Activated naive CD8-positive, alpha-beta T cell treated with anti-CD3 and anti-CD28 coated beads, Interleukin-2, amount 10 ng/mL, durations not matched to agents 7 days and 5 days (primary cell): Measurements from ENCODE around the gene MFGE8. TPM values are rescaled to one million over a fixed set of nuclear protein-coding genes. Genes with fewer than 3 reads are reported as not detected.
"Not testable (repeated sequence)": the region's sequence is repeated elsewhere in the genome, so short reads cannot be mapped to it uniquely, and the experiment has no call there.

Experiments
- ATAC-seq: fragments of 150-1000 bp; cut with Tn5 transposase; one replicate; pipeline ENCODE4 v1.10.0; 2021; ENCODE audit warnings: low read depth, moderate library complexity
- POLR2A ChIA-PET: fragments of 350-600 bp; sonication (Branson Sonifier 250); formaldehyde crosslinking; loops from one replicate; lab custom pipeline; 2021; ENCODE audit warnings: antibody characterized with exemption; lab: Charles Lee
- DNase-seq: peaks from one replicate; pipeline ENCODE4 v3.0.0; 2021
- H3K27ac Mint-ChIP-seq: one replicate; pipeline ENCODE4 v1.8.0; 2022; ENCODE audit warnings: mild to moderate bottlenecking, mixed read lengths
- H3K27me3 Mint-ChIP-seq: one replicate; pipeline ENCODE4 v1.8.0; 2022; ENCODE audit warnings: mild to moderate bottlenecking, moderate library complexity, mixed read lengths
- H3K36me3 Mint-ChIP-seq: one replicate; pipeline ENCODE4 v1.8.0; 2021; ENCODE audit warnings: mild to moderate bottlenecking, mixed read lengths
- H3K4me1 Mint-ChIP-seq: one replicate; pipeline ENCODE4 v1.8.0; 2021; ENCODE audit warnings: mixed read lengths
- H3K4me3 Mint-ChIP-seq: one replicate; pipeline ENCODE4 v1.8.0; 2022; ENCODE audit warnings: mild to moderate bottlenecking, moderate library complexity, mixed read lengths
- H3K9me3 Mint-ChIP-seq: one replicate; pipeline ENCODE4 v1.8.0; 2021; ENCODE audit warnings: mixed read lengths
- total RNA-seq, 2 experiments: library from RNA; stranded (reverse); gene quantifications; one replicate each; pipeline ENCODE4 v1.2.3, GENCODE V29; 2021

MFGE8 gene
- total RNA-seq, result 100 to 1,000 TPM in 1 of 2 experiments, 10 to 100 TPM in 1; 94.7 to 100 TPM

- ATAC-seq (peak; percentile 94), DNase-seq (peak; percentile 84)
- peaks cover 9% of the 10 kb centered on the region for H3K27me3 Mint-ChIP-seq
- peak within 1 kb of the TSS; percentile 96 for H3K4me3 Mint-ChIP-seq
- H3K4me1 Mint-ChIP-seq, result peaks cover 12% of the 10 kb centered on the region
- H3K9me3 Mint-ChIP-seq, result no peaks in the 10 kb centered on the region
- peaks cover 2% of the 10 kb centered on the region for H3K36me3 Mint-ChIP-seq
- peak within 1 kb of the TSS; percentile 92 for H3K27ac Mint-ChIP-seq
- POLR2A ChIA-PET, result interaction anchor here (1.1 to 3.5 kb wide), 3 partner anchors 9 to 275 kb away, joined by 3 to 9 read pairs (median 6); partner anchors contain the start of gene ISG20
Observed at GRCh38 chr15:88913017-88913849, at the start of gene MFGE8. TSS of gene MFGE8 (minus strand) at chr15:88913379. CDS start at chr15:88913319, 60 bp downstream.

GRCh38 chr15:88959445-88959844, 46.3 kb upstream of the MFGE8 start:
- POLR2A ChIA-PET, result no interaction called here
- Mint-ChIP-seq H3K4me3 (no peak overlapping the region), H3K27me3 (peaks cover 16% of the 10 kb centered on the region), H3K4me1 (no peaks in the 10 kb centered on the region), H3K36me3 (no peaks in the 10 kb centered on the region), H3K9me3 (peaks cover 9% of the 10 kb centered on the region), H3K27ac (no peak overlapping the region)
- ATAC-seq (no peak), DNase-seq (no peak)

- Mint-ChIP-seq H3K27ac (no peak overlapping the region), H3K9me3 (no peaks in the 10 kb centered on the region), H3K4me1 (peaks cover 3% of the 10 kb centered on the region), H3K27me3 (peaks cover 13% of the 10 kb centered on the region), H3K4me3 (no peak overlapping the region), H3K36me3 (no peaks in the 10 kb centered on the region)
- ATAC-seq, result no peak
- no peak for DNase-seq
- POLR2A ChIA-PET, result no interaction called here
Observed at GRCh38 chr15:88956906-88957305, 43.7 kb upstream of the MFGE8 start.

- DNase-seq, result no peak
- H3K9me3 Mint-ChIP-seq, result peaks cover 1% of the 10 kb centered on the region
- H3K27ac Mint-ChIP-seq, result no peak overlapping the region
- H3K36me3 Mint-ChIP-seq, result no peaks in the 10 kb centered on the region
- peaks cover 3% of the 10 kb centered on the region for H3K4me1 Mint-ChIP-seq
- no peak for ATAC-seq
- peaks cover 14% of the 10 kb centered on the region for H3K27me3 Mint-ChIP-seq
- POLR2A ChIA-PET, result no interaction called here
- H3K4me3 Mint-ChIP-seq, result no peak overlapping the region
Observed at GRCh38 chr15:88956263-88956662, 43.1 kb upstream of the MFGE8 start.

GRCh38 chr15:88954431-88955277, 41.5 kb upstream of the MFGE8 start:
- Mint-ChIP-seq H3K36me3 (no peaks in the 10 kb centered on the region), H3K9me3 (peaks cover 1% of the 10 kb centered on the region), H3K27ac (no peak overlapping the region), H3K4me3 (no peak overlapping the region), H3K4me1 (peaks cover 7% of the 10 kb centered on the region), H3K27me3 (peaks cover 14% of the 10 kb centered on the region)
- POLR2A ChIA-PET, result no interaction called here
- DNase-seq (no peak), ATAC-seq (no peak)

GRCh38 chr15:88950600-88951160, 37.5 kb upstream of the MFGE8 start:
- peaks cover 8% of the 10 kb centered on the region for H3K27me3 Mint-ChIP-seq
- ATAC-seq, result no peak
- H3K4me1 Mint-ChIP-seq, result peaks cover 14% of the 10 kb centered on the region
- H3K9me3 Mint-ChIP-seq, result peaks cover 1% of the 10 kb centered on the region
- H3K27ac Mint-ChIP-seq, result no peak overlapping the region
- no peak overlapping the region for H3K4me3 Mint-ChIP-seq
- H3K36me3 Mint-ChIP-seq, result no peaks in the 10 kb centered on the region
- no peak for DNase-seq
- POLR2A ChIA-PET, result no interaction called here

- ATAC-seq, result no peak
- no peak for DNase-seq
- Mint-ChIP-seq H3K36me3 (no peaks in the 10 kb centered on the region), H3K4me3 (peak overlapping the region; percentile 38), H3K27ac (no peak overlapping the region), H3K27me3 (peaks cover 11% of the 10 kb centered on the region), H3K9me3 (peaks cover 1% of the 10 kb centered on the region), H3K4me1 (peaks cover 14% of the 10 kb centered on the region)
- POLR2A ChIA-PET, result no interaction called here
Observed at GRCh38 chr15:88949734-88950400, 36.7 kb upstream of the MFGE8 start.

GRCh38 chr15:88940110-88940675, 27.0 kb upstream of the MFGE8 start:
- Mint-ChIP-seq H3K36me3 (peaks cover 2% of the 10 kb centered on the region), H3K27ac (no peak overlapping the region), H3K4me1 (no peaks in the 10 kb centered on the region), H3K27me3 (peaks cover 7% of the 10 kb centered on the region), H3K4me3 (no peak overlapping the region), H3K9me3 (no peaks in the 10 kb centered on the region)
- POLR2A ChIA-PET, result no interaction called here
- DNase-seq, result no peak
- no peak for ATAC-seq

GRCh38 chr15:88939486-88939806, 26.3 kb upstream of the MFGE8 start:
- Mint-ChIP-seq H3K27ac (no peak overlapping the region), H3K9me3 (no peaks in the 10 kb centered on the region), H3K4me3 (no peak overlapping the region), H3K36me3 (peaks cover 2% of the 10 kb centered on the region), H3K4me1 (no peaks in the 10 kb centered on the region), H3K27me3 (peaks cover 5% of the 10 kb centered on the region)
- POLR2A ChIA-PET, result no interaction called here
- DNase-seq, result no peak
- no peak for ATAC-seq

GRCh38 chr15:88938802-88939485, 25.8 kb upstream of the MFGE8 start:
- POLR2A ChIA-PET, result no interaction called here
- DNase-seq, result no peak
- no peak for ATAC-seq
- H3K36me3 Mint-ChIP-seq, result peaks cover 2% of the 10 kb centered on the region
- no peaks in the 10 kb centered on the region for H3K4me1 Mint-ChIP-seq
- H3K27ac Mint-ChIP-seq, result no peak overlapping the region
- H3K9me3 Mint-ChIP-seq, result no peaks in the 10 kb centered on the region
- H3K27me3 Mint-ChIP-seq, result peaks cover 8% of the 10 kb centered on the region
- no peak overlapping the region for H3K4me3 Mint-ChIP-seq

- POLR2A ChIA-PET, H3K4me3 Mint-ChIP-seq, DNase-seq, ATAC-seq, H3K4me1 Mint-ChIP-seq, H3K27ac Mint-ChIP-seq, H3K9me3 Mint-ChIP-seq, H3K36me3 Mint-ChIP-seq: not testable (repeated sequence)
- peaks cover 21% of the 10 kb centered on the region for H3K27me3 Mint-ChIP-seq
Observed at GRCh38 chr15:88934449-88934848, 21.3 kb upstream of the MFGE8 start.

- Mint-ChIP-seq H3K4me3 (no peak overlapping the region), H3K27ac (no peak overlapping the region)
- POLR2A ChIA-PET, result no interaction called here
Observed at GRCh38 chr15:88932875-88933330, 19.7 kb upstream of the MFGE8 start.

More at GRCh38 chr15:88932875-88933330, 19.7 kb upstream of the MFGE8 start:
- ATAC-seq (no peak), DNase-seq (no peak)
- peaks cover 2% of the 10 kb centered on the region for H3K36me3 Mint-ChIP-seq
- peaks cover 4% of the 10 kb centered on the region for H3K9me3 Mint-ChIP-seq
- H3K27me3 Mint-ChIP-seq, result peaks cover 21% of the 10 kb centered on the region
- no peaks in the 10 kb centered on the region for H3K4me1 Mint-ChIP-seq
